Embryonic facial prominence (tissue), 1 donor: ENCODE data around the gene DTX3L.

Source experiments
- DNase-seq: peaks from one replicate; pipeline ENCODE4 v3.0.0-alpha.2; 2016; ENCODE audit errors: extremely low spot score

The DTX3L gene

DNA sequence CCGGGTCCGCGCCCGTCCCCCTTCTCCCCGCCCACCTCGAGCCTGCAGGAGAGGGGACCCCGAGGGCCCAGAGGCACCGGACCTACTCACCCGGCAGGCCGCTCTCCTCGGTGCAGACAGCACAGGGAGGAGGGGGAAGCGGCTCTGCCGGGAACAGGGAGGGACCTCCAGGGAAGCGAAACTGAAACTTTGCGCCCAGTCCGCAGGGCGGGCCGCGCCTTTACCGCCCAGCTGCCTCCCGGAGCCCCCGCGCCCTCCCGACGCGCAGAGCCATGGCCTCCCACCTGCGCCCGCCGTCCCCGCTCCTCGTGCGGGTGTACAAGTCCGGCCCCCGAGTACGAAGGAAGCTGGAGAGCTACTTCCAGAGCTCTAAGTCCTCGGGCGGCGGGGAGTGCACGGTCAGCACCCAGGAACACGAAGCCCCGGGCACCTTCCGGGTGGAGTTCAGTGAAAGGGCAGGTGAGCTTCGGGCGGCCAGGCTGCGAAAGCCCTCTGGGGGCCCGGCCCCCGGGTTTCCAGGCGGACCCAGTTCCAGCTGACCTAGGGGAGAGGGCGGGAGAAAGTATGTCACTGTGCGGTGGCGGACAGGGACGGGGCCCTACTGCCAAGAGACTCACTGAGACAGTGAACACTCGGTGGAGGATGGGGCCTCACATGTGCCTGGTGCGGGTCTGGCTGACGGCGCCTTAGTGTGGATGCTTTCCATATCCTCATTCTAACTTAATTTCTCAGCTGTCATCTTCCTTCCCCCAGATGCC, at the start of gene DTX3L, which contains the start of gene PARP9:
DTX3L (plus strand) TSS at position 184 of the 758 bp plus-strand sequence; CDS start at position 273, 89 bp downstream.
PARP9 (minus strand) TSS at position 146 of the 758 bp plus-strand sequence. CDS start 4,680 bp downstream, outside the sequence.
- no peak for DNase-seq

DNA sequence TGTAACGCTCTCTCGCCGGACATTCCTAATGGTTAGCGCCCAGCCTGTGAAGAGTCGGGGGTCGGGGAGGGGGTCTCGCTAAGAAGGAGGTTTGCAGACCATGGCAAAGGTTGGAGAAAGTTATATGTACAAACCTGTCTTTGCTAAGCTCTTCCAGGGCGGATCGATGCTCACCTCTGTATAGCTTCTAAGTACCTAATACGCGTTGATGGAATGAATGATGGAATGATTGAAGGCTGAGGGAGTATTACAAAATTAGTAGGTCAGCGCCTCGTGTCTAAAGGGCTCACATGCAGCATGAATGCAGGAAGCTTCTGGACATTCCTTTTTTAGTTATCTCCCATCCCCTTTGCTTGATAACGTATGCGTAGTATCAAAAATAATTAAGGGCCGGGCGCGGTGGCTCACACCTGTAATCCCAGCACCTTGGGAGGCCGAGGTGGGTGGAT, 49.1 kb upstream of the DTX3L start:
- DNase-seq, result no peak

DNA sequence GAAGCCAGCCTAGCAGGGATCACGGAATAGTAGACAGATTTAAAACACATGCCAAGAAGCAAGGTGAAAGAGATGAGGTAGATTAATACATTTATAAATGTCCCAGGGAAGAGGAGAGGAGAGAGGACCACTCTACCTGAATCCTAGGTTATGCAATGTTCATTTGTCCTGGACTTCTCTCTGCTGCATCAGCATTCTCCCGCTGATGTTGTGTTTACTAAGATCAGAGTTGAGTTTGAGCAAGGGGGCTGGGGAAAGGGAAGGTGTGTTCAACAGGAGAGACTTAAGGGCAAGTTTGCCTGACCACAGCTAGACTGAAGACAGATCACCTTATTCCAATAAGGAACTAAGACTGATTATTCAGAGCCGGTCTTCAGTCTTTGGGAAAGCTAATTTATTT, 48.3 kb upstream of the DTX3L start:
- no peak for DNase-seq

DNA sequence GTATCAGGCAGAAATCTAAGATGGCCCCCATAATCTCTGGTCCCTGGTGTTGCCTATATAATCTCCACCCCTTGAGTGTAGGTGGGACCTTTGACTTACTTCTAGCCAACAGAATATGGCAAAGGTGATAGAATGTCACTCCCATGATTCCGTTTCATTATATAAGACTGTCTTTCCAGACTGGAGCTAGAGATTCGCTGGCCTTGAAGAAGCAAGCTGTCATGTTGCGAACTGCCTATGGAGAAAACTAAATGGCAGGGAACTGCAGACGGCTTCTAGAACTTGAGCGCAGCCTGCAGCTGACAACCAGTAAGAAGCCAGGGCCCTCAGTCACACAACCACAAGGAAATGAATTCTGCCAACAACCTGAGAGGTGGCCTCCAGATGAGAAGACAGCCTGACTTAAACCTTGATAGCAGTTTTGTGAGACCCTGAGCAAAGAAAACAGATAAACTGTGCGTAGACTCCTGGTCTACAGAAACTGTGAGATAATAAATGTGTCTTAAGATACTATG, 47.2 kb upstream of the DTX3L start:
- no peak for DNase-seq

DNA sequence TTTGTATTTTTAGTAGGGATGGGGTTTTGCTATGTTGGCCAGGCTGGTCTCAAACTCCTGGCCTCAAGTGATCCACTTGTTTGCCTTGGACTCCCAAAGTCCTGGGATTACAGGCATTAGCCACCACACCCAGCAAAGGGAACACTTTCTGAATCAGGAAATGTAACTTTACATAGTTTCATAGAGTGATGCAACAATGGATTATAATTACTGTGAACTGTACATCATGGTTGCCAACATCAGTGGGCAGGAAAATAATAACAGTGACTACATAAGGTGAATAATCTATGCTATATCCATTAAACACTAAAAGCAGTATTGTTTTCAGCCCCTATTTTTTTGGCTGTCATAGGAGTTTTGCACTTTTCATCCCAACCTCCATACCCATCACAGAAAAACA, 44.4 kb upstream of the DTX3L start:
- DNase-seq, result no peak

DNA sequence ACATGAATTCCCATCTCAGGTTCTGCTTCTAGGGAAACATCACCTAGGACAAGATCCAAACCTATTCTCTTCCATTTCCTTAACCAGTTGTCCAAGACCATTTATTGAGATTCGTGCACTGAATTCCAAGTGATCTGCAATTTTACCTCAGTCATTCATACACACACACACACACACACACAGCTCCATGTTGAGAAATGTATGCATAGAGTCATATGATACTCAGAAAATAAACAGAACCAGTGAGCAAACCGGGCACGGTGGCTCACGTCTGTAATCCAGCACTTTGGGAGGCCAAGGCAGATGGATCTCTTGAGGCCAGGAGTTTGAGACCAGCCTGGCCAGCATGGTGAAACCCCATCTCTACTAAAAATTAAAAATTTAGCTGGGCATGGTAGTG, 43.3 kb upstream of the DTX3L start:
- DNase-seq, result no peak

DNA sequence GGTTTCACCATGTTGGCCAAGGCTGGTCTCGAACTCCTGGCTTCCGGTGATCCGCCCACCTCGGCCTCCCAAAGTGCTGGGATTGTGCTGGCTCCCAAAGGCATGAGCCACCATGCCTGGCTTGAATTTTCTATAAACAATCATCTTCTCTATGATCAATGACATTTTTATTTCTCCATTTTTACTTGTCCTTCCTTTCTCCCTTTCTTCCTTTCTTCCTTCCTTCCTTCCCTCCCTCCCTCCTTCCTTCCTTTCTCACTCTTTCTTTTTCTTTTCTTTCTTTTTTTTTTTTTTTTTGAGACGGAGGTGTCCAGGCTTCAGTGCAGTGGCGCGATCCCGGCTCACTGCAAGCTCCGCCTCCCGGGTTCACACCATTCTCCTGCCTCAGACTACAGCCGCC, 40.8 kb upstream of the DTX3L start:
- DNase-seq, result no peak

DNA sequence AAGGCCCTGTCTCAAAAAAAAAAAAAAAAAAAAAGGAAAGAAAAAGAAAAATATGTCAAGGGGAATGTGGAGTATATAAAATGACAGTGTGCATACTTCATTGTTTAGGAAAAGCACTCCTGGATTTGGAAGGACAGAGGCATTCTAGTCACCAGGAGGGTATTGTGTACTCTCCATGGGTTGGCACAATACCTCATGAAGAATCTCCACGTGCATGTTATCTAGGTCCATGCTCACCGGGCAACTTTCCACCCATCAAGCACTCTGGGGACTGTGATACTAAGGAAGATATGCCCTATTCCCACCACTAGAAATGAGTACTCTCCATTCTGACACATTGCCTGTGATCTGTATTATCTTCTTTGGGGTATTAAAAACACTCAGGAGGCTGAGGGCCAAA, 34.0 kb upstream of the DTX3L start:
- no peak for DNase-seq

DNA sequence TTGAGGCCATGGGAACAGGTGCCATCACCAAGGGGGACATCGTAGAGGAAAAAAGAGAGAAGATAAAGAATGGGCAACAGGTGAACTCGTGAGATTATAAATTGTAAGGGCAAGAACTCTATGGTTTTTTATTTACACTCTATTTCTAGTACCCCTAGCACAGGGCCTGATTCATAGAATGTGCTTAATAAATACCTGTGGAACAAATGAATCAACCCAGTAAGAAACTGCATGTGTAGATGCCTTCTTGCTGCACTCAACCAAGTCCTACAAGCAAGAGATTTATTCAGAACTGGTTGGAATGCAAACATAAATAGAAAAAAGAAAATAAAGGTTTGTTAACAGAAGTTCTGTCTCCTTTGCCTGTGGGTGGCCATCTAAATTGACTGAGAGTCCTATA, 30.7 kb upstream of the DTX3L start:
- no peak for DNase-seq

DNA sequence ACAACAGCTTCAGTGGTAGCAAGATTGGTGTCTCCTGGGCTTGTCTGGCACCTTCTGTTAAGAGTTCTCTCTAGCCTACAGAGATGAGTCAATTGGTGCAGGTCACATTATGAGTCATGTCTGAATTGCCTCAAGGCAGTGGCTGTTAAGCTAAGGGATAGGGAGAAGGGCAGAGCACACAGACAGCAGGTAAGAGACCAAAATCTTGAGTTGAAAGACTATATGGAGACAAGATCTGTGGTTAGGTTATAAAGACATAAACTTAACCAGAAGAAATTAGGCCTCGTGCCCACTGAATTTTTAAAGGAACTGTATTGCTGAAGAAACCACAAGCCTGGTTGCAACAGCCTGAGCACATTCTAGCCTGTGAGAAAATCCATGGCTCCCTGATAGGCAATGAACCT, 30.2 kb upstream of the DTX3L start:
- no peak for DNase-seq

DNA sequence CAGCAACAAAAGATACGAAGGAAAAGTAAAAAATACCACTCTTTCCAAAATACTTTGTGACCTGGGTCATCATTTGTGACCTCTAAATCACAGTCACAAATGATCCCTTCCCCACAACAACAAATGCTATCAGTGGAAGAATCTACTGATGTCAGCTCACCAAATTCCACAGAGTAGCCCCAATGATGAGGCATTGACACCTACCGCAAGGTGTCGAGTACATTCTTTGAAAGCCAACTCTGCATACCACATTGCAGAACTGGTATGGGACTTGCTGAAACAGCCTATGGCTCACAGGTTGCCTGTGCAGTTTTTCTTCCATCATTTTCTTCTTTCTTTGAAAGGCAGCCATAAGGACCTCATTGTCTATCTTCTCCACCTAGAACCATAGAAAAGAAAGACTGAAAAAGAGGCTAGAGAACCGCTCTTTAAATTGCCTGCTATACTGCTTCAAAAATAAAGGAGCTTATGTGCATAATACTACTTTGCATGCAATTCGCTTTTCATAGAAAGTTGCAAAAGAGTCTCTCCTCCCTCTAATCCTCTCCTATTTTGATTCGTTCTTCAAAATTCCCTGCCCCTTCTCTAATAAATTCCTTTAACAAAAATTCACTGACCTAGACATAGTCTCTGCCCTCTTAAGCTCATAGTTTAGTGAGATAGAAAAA, 28.0 kb upstream of the DTX3L start:
- DNase-seq, result no peak

DNA sequence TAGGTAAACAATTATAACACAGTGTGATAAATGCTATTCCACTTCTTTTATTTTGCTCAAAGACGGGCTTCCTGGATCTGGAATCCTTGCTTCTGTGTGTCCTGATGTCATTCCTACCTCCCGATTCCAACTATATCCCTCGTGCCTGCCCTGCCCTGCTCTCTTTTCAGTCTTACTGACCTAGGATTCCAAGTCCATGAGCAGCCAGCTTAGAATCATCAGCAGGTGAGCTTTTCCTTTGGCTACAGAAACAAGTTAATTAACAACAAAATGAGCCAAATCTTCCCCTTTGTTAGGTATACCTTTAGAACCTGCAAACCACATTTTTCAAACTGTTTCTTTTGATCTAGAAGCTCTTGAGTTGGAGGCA, 27.5 kb upstream of the DTX3L start:
- no peak for DNase-seq

DNA sequence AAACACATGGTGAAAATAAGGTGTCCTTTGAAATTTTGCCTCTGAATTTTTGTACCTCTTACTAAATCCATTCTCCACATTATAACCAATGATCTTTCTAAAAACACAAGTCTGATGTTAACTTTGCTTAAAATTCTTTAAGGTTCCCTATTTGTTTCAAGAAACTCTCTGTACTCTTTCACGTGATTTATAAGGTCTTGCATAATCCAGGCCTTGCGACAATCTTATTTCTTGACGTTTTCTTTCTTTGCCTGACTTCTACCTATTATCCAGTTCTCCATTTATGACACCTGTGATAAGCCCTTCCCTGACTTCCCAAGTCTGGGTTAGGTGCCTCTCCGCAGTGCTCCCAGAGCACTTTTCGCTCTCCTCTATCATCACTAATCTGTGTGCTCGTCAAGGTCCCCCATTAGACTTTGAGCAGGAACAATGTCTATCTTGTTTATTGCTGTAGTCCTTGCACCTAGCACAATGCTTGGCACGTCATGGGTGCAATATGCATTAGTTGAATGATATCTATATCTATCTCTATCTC, 25.1 kb upstream of the DTX3L start:
- DNase-seq, result no peak

DNA sequence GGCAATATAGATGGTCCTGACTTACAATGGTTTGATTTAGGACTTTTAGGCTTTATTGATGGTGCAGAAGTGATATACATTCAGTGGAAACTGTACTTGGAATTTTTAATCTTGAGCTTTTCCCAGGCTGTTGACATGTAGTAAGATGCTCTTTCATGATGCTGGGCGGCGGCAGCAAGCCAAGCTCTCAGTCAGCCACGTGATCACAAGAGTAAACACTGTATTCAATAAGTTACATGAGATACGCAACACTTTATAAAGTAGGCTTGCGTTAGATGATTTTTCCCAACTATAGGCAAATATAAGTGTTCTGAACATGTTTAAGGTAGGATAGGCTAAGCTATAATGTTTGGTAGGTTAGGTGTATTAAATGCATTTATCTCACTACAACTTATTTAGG, 18.0 kb upstream of the DTX3L start:
- no peak for DNase-seq

DNA sequence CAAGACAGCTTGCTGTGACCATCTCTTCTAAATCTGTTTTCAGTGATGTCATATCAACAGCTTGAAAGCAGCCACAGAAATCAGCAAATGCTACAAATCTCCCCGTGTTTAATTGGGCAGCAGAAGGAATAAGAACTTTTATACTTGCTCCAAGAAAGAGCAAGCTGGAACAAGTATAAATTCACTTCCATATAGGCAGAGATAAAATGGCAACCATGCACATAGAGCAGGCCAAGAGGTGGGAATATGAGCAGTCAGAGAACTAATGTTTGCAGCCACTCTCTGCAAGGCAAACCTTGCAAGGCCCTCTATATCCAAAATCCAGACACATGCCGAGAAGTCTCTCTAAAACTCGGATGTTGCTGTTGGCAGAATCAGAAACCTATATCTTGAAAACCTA, 16.1 kb upstream of the DTX3L start:
- no peak for DNase-seq

DNA sequence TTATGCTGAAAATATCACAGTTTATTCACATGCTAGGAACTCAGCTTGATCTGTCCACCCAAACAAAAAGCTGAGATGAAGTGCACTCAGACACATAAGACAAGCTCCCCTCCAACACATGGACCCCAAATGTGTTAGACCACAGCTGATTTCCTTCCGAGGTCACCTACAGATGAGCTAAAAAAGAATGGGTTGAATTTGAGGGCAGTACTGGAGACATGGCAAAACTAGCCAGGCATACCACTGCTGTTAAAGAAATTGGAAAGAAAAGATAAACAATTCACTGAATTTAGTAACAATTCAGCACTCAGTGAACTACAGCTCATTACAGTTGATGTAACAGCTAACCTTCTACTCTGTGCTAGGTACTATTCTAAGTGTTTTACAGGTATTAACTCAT, 15.5 kb upstream of the DTX3L start:
- no peak for DNase-seq

DNA sequence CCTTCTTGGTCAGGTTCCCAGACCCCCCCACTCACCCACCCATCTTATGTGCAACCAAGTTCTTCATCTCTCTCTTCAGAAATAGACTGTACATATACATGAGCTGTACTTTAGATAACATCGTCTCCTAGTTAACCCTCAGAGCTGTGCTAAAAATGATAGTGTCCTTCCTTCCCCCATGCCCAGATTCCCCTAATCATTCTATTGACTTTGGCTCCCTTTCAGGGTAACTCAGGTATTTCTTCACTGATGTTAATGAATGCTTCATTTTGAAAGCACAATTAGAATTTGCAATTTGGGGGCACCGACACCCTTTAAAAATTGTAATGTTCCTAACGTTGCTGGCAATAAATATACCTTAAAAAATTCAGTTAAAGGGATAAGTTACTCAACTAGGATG, 11.0 kb upstream of the DTX3L start:
- no peak for DNase-seq

DNA sequence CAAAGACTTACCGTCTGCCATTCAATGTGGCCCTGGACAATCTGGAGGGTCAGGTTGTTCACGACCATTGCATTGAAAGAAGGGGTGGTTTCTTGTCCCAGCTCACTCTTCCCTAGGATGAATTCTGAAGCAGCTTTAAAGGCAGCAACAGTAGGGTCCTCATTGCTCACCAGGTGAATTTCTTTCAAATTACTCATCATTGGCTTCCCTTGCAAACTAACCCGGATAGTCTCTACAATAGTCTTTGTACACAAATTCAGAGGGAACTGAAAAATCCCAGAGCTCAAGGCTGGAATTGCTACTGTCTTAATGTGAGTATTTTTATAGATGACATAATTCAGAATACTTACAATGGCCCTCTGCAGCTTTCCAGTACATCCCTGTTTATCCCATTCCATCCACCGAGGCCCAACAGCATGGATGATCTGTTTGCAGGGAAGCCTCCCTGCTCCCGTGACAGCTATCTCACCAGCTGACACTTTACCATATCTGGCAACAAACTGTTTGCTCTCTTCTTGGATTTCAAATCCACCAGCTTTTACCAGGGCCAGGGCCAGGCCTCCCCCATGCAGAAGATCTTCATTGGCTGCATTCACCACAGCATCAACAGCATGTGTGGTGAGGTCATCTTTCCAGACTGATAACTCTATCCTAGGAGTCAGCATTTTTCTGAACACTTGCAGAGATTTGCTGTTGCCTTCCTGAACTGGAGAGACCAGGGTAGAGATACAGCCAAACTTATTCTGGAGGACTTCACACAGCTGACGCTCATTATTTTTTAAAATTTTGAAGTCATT, 8.7 kb upstream of the DTX3L start:
- DNase-seq, result no peak

DNA sequence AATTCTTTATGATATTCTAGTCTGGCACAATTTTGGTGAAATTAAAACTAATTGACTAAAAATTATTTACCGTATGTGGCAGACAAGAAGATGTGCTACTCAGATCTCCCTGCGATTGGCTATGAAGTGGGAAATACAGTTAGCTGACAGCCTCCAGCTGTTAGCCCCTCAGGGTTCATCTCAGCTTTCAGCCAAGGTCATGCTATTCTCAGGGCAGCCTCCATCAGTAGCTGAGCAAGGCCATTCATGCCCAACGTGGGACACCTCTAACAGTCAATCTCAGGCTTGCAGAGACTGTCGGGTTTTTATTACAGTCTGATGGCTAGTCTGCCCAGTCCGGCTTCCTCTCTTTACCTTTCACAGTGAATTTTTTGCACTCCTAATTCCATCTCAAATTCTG, 6.8 kb upstream of the DTX3L start:
- no peak for DNase-seq

DNA sequence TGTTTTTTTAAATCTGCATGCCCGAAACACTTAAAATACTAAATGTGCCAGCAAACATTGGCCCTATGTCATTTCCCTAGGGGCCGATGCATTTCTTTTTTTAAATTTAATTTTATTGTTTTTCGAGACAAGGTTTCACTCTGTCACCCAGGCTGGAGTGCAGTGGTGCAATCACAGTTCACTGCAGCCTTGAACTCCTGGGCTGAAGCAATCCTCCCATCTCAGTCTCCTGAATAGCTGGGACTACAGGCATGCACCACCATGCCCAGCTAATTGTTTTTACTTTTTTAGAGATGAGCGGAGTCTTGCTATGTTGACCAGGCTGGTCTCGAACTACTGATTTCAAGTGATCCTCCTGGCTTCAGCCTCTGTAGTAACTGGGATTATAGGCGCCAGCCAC, 5.5 kb upstream of the DTX3L start:
- DNase-seq, result no peak

DNA sequence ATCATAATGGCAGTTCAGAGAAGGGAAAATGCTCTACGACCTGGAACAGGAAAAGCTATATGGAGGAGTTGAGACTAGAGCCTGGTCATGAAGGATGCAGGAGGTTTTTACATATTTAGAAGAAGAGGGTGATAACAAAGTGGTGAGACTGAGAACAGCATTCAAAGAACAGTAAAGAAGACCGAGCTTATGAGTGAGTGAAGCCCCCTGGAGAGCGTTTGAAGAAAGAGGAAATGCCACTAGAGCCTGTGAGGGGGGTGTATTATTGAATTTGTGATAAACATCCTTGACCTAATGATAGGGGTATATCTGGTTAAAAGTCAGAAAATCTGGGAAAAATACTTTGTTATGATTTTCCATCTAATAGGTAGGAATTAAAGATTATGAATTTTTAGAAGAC, 4.2 kb upstream of the DTX3L start:
- no peak for DNase-seq

DNA sequence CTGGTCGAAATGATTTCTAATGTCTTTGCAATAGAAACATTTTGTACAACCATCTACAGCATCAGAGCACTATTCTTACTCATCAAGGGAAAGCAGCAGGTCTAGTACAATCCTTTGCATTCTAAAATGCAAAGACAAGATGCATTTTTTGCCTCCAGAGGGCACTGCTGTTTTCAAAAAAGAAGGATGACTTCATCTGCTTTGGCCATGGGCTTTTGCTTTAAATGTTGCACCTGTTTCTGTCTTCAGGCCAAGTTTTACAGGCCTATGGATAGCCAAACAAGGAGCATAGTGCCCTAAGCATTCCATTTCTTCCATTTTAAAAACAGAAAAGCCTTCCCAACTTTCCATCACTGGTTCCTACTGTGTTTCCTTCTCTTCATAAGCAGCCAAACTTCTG, 3.5 kb upstream of the DTX3L start:
- no peak for DNase-seq
